Activated CD8-positive, alpha-beta memory T cell treated with anti-CD3 and anti-CD28 coated beads, Interleukin-2, amount 50 U/mL, for 1 hour (primary cell): ENCODE data around the gene CEL.
"Not testable (repeated sequence)": the region's sequence is repeated elsewhere in the genome, so short reads cannot be mapped to it uniquely, and the experiment has no call there.

ENCODE experiments used
- DNase-seq: peaks from one replicate; pipeline ENCODE4 v3.0.0-alpha.2; 2020; ENCODE audit errors: extremely low read depth

Gene CEL

DNA sequence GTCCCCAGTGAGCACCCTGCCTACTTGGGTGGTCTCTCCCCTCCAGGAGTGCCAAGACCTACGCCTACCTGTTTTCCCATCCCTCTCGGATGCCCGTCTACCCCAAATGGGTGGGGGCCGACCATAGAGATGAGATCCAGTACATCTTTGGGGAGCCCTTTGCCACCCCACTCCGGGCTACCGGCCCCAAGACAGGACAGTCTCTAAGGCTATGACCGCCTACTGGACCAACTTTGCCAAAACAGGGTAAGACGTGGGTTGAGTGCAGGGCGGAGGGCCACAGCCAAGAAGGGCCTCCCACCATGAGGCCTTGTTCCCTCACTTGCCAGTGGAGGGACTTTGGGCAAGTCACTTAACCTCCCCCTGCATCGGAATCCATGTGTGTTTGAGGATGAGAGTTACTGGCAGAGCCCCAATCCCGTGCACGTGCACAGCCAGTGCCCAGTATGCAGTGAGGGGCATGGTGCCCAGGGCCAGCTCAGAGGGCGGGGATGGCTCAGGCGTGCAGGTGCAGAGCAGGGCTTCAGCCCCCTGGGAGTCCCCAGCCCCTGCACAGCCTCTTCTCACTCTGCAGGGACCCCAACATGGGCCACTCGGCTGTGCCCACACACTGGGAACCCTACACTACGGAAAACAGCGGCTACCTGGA, 24.6 kb downstream of the CEL start:
- DNase-seq = not testable (repeated sequence)

DNA sequence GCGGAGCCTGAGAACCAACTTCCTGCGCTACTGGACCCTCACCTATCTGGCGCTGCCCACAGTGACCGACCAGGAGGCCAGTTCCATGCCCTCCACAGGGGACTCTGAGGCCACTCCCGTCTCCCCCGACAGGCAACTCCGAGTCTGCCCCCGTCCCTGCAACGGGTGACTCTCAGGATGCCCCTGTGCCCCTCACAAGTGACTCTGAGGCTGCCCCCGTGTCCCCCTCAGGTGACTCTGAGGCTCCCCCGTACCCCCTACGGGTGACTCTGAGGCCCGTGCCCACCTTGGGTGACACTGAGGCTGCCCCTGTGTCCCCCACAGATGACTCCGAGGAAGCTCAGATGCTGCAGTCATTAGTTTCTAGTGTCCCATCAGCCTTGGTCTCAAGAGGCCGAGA, 25.1 kb downstream of the CEL start:
- no peak for DNase-seq

GRCh38 chr9:133087429-133088145, 25.8 kb downstream of the CEL start:
- DNase-seq = no peak

DNA sequence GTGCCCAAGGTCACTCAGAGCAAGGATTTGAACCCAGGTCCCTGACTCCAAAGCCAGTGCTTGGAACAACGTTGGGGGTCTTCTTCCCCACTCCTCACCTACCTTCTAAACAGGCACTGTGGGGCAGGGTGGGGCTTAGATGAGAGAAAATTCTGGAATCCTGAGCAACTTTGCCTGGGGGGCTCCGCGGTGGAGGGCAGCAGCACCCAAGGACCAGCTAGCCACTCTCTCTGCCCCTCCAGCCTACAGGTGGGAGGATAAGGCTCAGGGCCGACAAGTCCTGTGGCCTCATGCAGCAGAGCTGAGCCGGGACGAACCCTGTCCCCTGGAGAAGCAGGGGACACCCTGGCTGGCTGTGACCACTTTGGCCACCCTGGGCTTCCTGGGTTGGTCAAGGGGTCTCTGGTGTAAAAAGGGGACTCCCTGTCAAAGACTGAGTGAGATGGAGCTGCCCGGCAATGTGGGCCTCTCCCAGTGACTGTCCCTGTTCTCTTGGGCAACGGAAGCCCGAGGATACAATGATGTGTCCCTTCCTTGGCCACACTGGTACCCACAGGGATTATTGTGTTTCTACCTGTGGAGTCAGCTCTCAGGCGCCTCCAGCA, 26.5 kb downstream of the CEL start:
- no peak for DNase-seq

DNA sequence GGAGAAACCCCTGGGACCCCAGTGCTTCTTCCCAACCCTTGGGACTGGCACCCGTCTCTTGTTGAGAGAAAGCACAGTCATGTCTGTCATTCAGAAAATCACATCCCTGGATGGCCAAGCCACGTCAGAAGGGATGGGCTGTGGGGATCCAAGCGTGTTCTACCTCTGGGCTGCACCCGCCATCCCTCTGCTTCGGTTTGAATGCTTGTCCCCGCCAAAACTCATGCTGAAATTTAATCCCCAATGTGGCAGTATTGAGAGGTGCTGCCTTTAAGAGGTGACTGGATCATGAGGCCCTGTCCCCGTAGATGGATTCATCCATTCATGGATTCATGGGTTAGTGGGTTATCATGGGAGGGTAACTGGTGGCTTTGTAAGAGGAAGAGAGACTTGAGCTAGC, 27.0 kb downstream of the CEL start:
- DNase-seq = no peak

DNA sequence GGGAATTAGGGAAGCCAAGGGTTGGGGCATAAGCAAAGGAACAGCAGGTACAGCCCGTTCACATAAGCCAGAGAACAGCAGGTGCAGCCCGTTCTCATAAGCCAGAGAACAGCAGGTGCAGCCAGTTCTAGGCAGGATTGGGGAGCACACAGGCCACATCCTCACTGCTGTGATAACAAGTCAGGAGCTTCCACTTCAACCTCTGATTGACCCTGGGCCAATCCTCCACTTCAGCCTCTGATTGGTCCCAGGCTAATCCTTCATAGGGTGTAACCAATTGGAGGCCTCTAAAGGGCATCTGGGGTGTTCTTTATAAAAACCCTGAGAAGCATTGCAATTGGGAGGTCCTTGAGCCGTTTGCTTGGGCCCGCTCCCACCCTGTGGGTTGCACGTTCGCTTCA, 27.5 kb downstream of the CEL start:
- DNase-seq = no peak

DNA sequence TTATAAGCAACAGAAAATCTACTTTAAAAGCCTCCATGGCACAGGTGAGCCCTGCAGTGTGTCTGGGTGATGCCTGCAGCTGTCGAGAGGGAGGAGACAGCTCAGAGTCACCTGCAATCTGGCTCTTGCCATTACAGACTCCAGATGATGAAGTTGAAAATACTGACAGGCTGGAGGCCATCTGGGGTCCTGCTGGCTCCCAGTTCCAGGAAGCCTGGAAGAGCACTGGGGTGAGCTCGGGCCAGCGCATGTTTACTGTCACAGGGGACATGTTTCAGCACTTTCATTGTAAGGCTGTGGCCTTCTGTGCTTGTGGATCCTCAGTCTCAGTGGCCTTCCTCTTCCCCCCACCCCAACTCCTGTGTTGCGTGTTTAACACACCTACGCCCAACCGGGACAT, 28.4 kb downstream of the CEL start:
- no peak for DNase-seq

DNA sequence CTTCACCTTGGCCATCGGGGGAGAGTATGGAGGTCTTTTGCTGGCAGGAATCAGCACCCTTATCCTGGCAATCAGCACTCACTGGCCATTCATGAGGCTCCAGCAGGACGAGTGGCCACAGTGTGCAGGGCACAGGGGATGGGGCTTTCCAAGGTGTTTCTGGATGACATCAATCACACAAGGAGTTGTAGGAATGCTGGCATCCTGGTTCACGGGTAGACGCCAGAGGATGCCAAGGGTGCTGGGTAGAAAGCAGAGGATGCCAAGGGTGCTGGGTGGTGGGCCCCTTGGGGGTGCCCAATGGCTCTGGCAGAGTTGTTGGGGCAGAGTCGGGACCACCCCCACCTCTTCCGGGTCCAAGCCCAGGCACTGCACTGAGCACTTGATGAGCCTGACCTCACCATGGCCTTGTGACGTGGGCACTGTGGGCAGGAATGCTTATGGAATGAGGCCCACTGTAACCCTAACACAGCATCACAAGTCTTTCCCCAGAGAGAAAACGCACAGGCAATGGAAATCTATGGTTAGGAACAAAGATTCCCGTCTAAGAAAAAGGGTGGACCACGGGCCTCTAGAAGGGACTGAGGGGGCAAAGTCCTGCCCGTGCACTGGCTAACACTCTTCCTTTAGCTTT, 29.1 kb downstream of the CEL start:
- DNase-seq = no peak

- DNase-seq = not testable (repeated sequence)
Measured at GRCh38 chr9:133094351-133094750, 32.6 kb downstream of the CEL start.

GRCh38 chr9:133094842-133095393, 33.1 kb downstream of the CEL start:
- no peak for DNase-seq

DNA sequence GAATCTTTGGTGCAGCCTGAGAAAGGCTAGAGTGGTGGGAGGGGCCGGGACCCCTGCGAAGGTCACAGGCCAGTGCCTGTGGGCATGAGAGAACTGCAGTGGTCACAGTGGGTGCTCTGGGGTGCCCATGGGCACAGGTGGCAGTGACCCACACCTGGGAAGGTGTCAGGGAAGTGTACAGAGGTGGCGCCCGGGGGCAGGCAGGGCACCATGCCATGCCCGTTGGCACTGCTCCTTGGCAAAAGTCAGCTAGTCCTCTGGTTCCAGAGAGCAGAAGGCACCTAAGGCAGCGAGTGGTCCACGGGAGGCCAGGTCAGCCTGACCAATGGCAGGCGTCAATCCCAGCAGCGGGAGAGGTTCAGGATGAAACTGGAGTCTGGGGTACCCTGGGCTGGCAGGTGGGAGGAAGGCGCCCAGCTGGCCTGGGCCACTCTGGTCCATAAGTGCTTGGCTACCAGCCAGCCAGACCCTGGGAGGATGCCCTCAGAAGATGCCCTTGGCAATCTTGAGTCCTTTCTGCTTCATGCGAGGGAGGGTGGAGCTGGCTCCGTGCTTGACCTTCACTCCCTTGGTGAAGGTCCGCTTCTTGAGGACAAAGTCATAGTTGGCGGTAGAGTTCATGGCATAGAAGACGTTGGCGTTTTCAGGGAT, 36.4 kb downstream of the CEL start:
- no peak for DNase-seq

DNA sequence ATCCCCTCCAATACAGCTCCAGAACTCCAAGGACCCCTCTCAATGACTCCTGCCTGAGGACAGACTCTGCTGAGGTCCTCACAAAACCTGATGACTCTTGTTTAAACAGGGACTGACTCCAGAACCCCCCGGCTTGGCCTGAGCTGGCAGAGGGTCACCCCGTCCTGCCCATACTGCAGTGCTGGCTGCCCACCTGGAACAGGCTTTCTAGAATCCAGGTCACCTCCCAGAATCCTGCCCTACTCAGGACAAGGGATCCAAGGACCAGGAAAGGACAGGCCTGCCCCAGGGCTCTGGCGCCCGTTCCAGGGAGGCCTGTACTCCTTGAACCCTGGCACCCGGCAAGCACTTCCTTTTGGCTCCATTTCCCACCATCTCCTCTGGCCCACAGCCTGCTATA, 37.1 kb downstream of the CEL start:
- no peak for DNase-seq

DNA sequence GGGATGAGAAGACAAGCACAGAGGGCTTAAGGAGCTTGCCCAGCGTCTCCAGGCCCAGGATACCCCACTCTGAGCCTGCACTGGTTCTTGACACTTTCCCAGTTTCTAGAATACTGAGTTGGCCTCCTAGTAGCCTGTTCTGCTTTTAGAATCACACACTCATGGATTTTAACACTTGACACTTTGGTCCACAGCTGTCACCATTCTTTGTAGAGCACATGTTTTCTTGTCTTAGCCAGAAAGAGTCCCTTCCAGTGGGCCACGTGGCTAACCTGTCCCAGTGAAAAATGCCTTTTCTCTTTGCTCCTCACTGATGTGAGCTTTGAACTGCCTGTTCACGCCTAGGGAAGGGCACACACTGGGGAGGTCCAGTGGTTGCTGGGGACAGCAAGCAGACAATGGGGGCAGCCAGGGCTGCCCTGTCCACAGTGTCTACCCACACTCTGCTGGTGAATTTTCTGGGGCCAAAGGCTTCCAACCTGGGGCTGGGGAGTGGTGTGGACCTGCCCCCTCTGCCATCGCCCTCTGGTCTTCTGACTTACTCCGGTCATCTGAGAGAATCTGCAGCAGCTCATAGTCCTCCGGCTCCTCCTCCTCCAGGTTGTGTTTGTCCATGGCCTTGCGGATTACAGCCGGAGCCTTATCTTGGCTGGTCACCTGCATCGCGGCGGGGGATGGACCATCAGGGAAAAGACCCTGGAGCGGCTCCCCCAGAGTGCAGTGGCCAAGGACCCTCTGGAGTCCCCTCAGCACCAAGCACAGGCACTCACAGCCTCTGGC, 38.1 kb downstream of the CEL start:
- DNase-seq = no peak

GRCh38 chr9:133100506-133101355, 39.0 kb downstream of the CEL start:
- DNase-seq = no peak

GRCh38 chr9:133101356-133102189, 39.8 kb downstream of the CEL start:
- no peak for DNase-seq

DNA sequence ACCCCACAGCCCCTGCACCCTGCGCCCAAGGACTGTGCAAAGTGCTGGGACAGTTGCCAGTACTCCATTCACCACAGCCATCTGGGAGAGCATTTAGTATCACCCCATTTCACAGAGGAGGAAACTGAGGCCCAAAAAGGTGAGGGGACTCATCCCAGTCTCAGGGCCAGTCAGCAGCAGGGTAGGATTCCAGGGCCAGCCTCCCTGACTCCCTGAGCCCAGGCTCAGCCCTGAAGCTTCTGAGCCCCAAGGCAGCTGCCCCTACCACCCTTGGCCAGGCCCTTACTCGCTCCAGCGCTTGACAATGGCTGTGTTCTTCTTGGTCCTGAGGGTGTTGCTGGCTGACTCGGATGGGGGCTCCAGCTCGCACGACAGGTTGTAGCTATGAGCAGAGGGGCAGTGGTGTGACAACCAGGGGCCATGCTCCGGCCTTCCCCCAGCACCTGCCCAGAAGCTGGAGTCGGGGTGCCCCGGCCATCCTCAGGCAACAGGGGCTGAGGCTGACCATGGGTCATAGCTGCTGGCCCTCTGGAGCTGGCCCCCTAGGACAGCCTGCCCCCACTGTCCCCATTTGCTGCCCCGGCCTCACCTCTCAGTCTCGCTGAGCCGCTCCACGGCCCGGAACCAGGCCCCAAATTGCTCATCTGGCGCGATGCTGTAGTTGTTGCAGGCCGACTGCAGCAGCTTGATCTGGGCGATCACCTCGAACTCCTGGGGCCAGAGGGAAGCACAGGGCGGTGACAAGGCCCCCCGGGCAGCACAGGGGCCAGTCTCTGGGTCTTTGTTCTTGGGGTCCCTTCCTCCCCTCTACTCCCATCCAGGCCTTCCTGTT, 40.6 kb downstream of the CEL start:
- no peak for DNase-seq

GRCh38 chr9:133103183-133103986, 41.6 kb downstream of the CEL start:
- no peak for DNase-seq
